SK-N-SH (cell line): ENCODE data around the gene SH3PXD2A.
A peak's percentile ranks its signal among the peaks of the same experiment; 100 is the strongest.

Source experiments
- EP300 ChIP-seq, 2 experiments: IDR thresholded peaks; 2 replicates each; pipeline versions ENCODE4 v1.4.0 to v1.6.1; 2012; ENCODE audit warnings: borderline replicate concordance in 1 of 2, low read depth in 1 of 2, low read length in 1 of 2
- FOXM1 ChIP-seq: IDR thresholded peaks from 2 replicates; pipeline ENCODE4 v1.4.0; 2012; ENCODE audit warnings: low read depth, mild to moderate bottlenecking
- GABPA ChIP-seq: IDR thresholded peaks from 2 replicates; pipeline ENCODE4 v1.4.0; 2012; ENCODE audit warnings: low read depth, mild to moderate bottlenecking
- GATA2 ChIP-seq: sonication (generic); formaldehyde crosslinking; IDR thresholded peaks from 2 replicates; pipeline ENCODE4 v1.5.0; 2020; ENCODE audit warnings: mild to moderate bottlenecking, missing genetic modification reagents
- POLR2AphosphoS5 ChIP-seq: IDR thresholded peaks from 2 replicates; pipeline ENCODE4 v1.6.1; 2012; ENCODE audit warnings: low read depth, low read length
- RAD21 ChIP-seq: IDR thresholded peaks from 2 replicates; pipeline ENCODE4 v1.6.1; 2012; ENCODE audit warnings: mild to moderate bottlenecking, low read length
- SMC3 ChIP-seq: IDR thresholded peaks from 2 replicates; pipeline ENCODE4 v1.6.1; 2012; ENCODE audit warnings: low read depth, low read length, improper control_type of control experiment
- TAF1 ChIP-seq: IDR thresholded peaks from 2 replicates; pipeline ENCODE4 v1.6.1; 2012; ENCODE audit warnings: low read depth, mild to moderate bottlenecking, low read length, moderate library complexity, borderline replicate concordance
- TEAD4 ChIP-seq: IDR thresholded peaks from 2 replicates; pipeline ENCODE4 v1.4.0; 2012; ENCODE audit warnings: mild to moderate bottlenecking, borderline replicate concordance; ENCODE audit not compliant: insufficient read depth
- TF ChIP-seq, protein P1 (sequence below): IDR thresholded peaks from 2 replicates; pipeline ENCODE4 v1.6.1; 2012; ENCODE audit warnings: mild to moderate bottlenecking, low read depth, low read length, moderate library complexity
- TF ChIP-seq, protein P2 (sequence below): fragments of 200-600 bp; sonication (generic); IDR thresholded peaks from 2 replicates; pipeline ENCODE4 v1.6.1; 2017; ENCODE audit warnings: antibody characterized with exemption, mild to moderate bottlenecking, moderate library complexity
- TF ChIP-seq, protein P3 (sequence below): IDR thresholded peaks from 2 replicates; pipeline ENCODE4 v1.4.0; 2012; ENCODE audit warnings: low read depth

DNA sequence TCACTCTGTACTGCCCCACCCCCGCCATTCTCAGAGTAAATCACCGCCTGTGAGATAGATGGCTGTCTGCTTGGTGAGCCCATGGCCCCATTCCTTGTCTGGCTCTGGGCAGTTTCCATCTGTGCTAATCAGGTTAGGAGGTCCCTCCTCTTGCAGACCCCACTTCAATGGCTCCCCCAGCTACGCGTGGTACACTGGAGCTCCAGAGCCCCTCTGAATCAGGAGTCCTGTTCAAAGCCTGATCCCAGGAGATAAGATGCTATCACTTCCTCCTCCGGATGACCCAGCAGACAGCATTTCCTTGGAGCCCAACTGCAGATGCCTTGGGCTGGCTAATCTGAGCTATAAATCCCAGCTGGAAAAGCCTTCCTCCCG, 122.3 kb downstream of the SH3PXD2A start:
- TF ChIP-seq SMC3 = no peak
- TF ChIP-seq EP300 (IDR thresholded peaks at IDR 0.05; ENCODE audit: borderline replicate concordance in 1 of 2, low read depth in 1 of 2, low read length in 1 of 2) = peak; percentile 68 to 99; a peak in 3 of 4 replicates
- TF ChIP-seq, protein P1, sequence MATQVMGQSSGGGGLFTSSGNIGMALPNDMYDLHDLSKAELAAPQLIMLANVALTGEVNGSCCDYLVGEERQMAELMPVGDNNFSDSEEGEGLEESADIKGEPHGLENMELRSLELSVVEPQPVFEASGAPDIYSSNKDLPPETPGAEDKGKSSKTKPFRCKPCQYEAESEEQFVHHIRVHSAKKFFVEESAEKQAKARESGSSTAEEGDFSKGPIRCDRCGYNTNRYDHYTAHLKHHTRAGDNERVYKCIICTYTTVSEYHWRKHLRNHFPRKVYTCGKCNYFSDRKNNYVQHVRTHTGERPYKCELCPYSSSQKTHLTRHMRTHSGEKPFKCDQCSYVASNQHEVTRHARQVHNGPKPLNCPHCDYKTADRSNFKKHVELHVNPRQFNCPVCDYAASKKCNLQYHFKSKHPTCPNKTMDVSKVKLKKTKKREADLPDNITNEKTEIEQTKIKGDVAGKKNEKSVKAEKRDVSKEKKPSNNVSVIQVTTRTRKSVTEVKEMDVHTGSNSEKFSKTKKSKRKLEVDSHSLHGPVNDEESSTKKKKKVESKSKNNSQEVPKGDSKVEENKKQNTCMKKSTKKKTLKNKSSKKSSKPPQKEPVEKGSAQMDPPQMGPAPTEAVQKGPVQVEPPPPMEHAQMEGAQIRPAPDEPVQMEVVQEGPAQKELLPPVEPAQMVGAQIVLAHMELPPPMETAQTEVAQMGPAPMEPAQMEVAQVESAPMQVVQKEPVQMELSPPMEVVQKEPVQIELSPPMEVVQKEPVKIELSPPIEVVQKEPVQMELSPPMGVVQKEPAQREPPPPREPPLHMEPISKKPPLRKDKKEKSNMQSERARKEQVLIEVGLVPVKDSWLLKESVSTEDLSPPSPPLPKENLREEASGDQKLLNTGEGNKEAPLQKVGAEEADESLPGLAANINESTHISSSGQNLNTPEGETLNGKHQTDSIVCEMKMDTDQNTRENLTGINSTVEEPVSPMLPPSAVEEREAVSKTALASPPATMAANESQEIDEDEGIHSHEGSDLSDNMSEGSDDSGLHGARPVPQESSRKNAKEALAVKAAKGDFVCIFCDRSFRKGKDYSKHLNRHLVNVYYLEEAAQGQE = no peak
- TF ChIP-seq POLR2AphosphoS5 = no peak
- TF ChIP-seq FOXM1 = no peak
- TF ChIP-seq, protein P2, sequence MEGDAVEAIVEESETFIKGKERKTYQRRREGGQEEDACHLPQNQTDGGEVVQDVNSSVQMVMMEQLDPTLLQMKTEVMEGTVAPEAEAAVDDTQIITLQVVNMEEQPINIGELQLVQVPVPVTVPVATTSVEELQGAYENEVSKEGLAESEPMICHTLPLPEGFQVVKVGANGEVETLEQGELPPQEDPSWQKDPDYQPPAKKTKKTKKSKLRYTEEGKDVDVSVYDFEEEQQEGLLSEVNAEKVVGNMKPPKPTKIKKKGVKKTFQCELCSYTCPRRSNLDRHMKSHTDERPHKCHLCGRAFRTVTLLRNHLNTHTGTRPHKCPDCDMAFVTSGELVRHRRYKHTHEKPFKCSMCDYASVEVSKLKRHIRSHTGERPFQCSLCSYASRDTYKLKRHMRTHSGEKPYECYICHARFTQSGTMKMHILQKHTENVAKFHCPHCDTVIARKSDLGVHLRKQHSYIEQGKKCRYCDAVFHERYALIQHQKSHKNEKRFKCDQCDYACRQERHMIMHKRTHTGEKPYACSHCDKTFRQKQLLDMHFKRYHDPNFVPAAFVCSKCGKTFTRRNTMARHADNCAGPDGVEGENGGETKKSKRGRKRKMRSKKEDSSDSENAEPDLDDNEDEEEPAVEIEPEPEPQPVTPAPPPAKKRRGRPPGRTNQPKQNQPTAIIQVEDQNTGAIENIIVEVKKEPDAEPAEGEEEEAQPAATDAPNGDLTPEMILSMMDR = no peak
- peak; percentile 62; the same call in 1 of the 2 replicates for TF ChIP-seq TEAD4
- TF ChIP-seq RAD21 = 0 out of 2 replicates have a peak, but pooled peaks have one; percentile 39
- TF ChIP-seq GATA2 (CRISPR knock-in tag) = peak; percentile 100
- no peak for TF ChIP-seq TAF1
- TF ChIP-seq, protein P3, sequence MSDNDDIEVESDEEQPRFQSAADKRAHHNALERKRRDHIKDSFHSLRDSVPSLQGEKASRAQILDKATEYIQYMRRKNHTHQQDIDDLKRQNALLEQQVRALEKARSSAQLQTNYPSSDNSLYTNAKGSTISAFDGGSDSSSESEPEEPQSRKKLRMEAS = 0 out of 2 replicates have a peak, but pooled peaks have one; percentile 21
- TF ChIP-seq GABPA = peak; percentile 32; the same call in 1 of the 2 replicates
